ENCODE measurements around the gene HPSE.
A peak's percentile ranks its signal among the peaks of the same experiment; 100 is the strongest.
"Not testable (repeated sequence)": the region's sequence is repeated elsewhere in the genome, so short reads cannot be mapped to it uniquely, and the experiment has no call there.

The HPSE gene

GRCh38 chr4:83281307-83281706, 53.3 kb downstream of the HPSE start:
- no peak for DNase-seq

GRCh38 chr4:83276299-83277040, 58.2 kb downstream of the HPSE start:
- DNase-seq, result no peak

GRCh38 chr4:83273926-83274325, 60.7 kb downstream of the HPSE start:
- not testable (repeated sequence) for DNase-seq

- DNase-seq, result no peak
Measured at GRCh38 chr4:83272900-83273299, 61.7 kb downstream of the HPSE start.

- no peak for DNase-seq
Measured at GRCh38 chr4:83269256-83269655, 65.4 kb downstream of the HPSE start.

- DNase-seq, result no peak
Measured at GRCh38 chr4:83268491-83268890, 66.2 kb downstream of the HPSE start.

- no peak for DNase-seq
Measured at GRCh38 chr4:83267830-83268475, 66.7 kb downstream of the HPSE start.

- DNase-seq, result no peak
Measured at GRCh38 chr4:83267121-83267829, 67.4 kb downstream of the HPSE start.

GRCh38 chr4:83266689-83267088, 68.0 kb downstream of the HPSE start:
- DNase-seq, result peak; percentile 26

- no peak for DNase-seq
Measured at GRCh38 chr4:83263106-83263505, 71.5 kb downstream of the HPSE start.

- no peak for DNase-seq
Measured at GRCh38 chr4:83262682-83263081, 72.0 kb downstream of the HPSE start.

- no peak for DNase-seq
Measured at GRCh38 chr4:83261307-83261706, 73.3 kb downstream of the HPSE start.

- DNase-seq, result no peak
Measured at GRCh38 chr4:83259586-83259985, 75.1 kb downstream of the HPSE start.

GRCh38 chr4:83258461-83258860, 76.2 kb downstream of the HPSE start:
- DNase-seq, result no peak

- no peak for DNase-seq
Measured at GRCh38 chr4:83257811-83258210, 76.8 kb downstream of the HPSE start.

- no peak for DNase-seq
Measured at GRCh38 chr4:83255584-83255983, 79.1 kb downstream of the HPSE start.

GRCh38 chr4:83252782-83253405, 81.8 kb downstream of the HPSE start:
- peak; percentile 84 for DNase-seq

- no peak for DNase-seq
Measured at GRCh38 chr4:83251447-83251830, 83.2 kb downstream of the HPSE start.

- DNase-seq, result no peak
Measured at GRCh38 chr4:83250687-83251446, 83.8 kb downstream of the HPSE start.

GRCh38 chr4:83248486-83248885, 86.2 kb downstream of the HPSE start:
- no peak for DNase-seq

GRCh38 chr4:83247415-83248357, 87.0 kb downstream of the HPSE start:
- DNase-seq, result no peak

Measured in CD4-positive, alpha-beta T cell treated with Interleukin-21 for 1 hour (primary cell).